Right lung (tissue), 5 donors: Measurements from ENCODE around the gene CAV3. TPM values are rescaled to one million over a fixed set of nuclear protein-coding genes. Genes with fewer than 3 reads are reported as not detected.

Source experiments
- DNase-seq, 2 donors: peaks; one replicate each; pipeline ENCODE4 v3.0.0-alpha.2; 2013
- polyA plus RNA-seq, 5 donors: library from polyadenylated mRNA; unstranded; fragments of 120-200 nt; gene quantifications; one replicate each; pipeline versions ENCODE4 v1.2.1 to v1.2.3, GENCODE V29; 2013; ENCODE audit warnings: inconsistent platforms in 1 of 5, low replicate concordance in 1 of 5; ENCODE audit not compliant: insufficient read length in 5 of 5, insufficient read depth in 1 of 5

Gene CAV3
- polyA plus RNA-seq, 5 donors, result 0.58 to 12.1 (median 0.80) TPM

DNA sequence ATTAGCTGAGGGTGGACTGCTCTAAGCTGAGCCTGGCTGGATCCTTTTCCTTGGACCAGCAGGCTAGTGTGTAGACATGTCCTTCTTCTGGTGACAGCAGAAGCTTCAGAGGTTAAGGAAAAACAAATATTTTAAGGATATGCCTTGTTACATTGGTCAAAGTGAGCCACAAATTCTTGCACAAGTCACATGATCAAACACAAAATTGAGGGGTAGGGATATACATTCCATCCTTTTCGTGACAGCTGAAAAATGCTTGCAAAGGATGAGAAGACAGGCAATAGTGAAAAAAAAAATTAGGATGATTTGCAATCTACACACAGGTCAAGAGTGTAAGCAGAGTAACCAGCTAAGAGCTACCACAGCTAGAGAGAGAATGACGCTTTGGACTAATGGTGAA lies 56.9 kb downstream of the CAV3 start:
- DNase-seq, result no peak

DNA sequence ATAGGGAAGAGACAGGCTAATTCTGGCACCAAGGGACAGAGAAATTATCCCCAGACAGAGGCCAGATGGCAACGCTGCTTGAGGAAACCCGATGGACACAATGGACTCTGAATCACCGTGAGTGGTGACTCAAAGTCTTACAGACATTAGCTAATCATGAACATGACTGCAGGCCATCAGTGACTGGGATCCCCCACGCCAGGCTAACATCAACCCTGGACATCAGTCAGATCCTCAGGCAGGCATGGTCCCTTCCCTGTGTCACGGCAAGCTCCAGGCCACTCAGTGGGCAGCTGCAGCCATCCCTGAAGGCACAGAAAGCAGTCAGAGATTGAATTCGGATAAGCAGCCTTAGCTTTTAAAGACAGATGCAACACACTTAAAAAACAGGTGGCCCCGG lies 59.6 kb downstream of the CAV3 start:
- no peak for DNase-seq

DNA sequence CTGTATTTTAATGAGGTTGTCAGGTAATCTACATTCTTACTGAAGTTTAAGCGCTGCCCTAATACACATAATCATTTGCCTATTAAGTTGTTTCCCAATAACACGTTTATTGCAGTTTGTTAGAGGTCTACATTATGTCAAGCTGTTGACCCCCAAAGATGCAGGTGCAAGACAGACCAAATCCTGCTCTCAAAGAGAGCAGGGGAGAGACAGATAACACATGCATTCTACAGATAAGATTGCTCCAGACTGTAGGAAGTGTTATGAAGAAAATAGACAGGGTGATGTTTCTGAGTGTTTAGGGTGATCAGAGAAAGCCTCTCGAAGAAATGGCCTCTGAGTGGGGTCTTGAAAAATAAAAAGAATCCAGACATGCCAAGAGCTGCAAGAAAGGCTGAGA lies 60.6 kb downstream of the CAV3 start:
- DNase-seq, result no peak

Other genes starting within 250 kb of the CAV3 start
- gene LMCD1, start 232.0 kb upstream of the CAV3 start, polyA plus RNA-seq, result 10 to 100 TPM; 66.9 to 81.8 (median 78.7) TPM
- 1 to 10 TPM; 1.5 to 2.7 (median 2.3) TPM for gene SSUH2, start 89.0 kb upstream of the CAV3 start, polyA plus RNA-seq
- 1 to 10 TPM; 1.4 to 2.3 (median 1.7) TPM for gene OXTR, start 35.8 kb downstream of the CAV3 start, polyA plus RNA-seq
- 10 to 100 TPM in 3 of 5 donors, 1 to 10 TPM in 2; 8.2 to 19.0 (median 14.7) TPM for gene RAD18, start 229.7 kb downstream of the CAV3 start, polyA plus RNA-seq